Stimulated activated CD4-positive, alpha-beta T cell treated with anti-CD3 and anti-CD28 coated beads, Interleukin-4, amount 100 ng/mL, for 4 hours (primary cell): ENCODE results near the gene HSDL1.

Experiments
- DNase-seq, 2 experiments: peaks; one replicate each; pipeline ENCODE4 v3.0.0-alpha.2; 2020

The HSDL1 gene

GRCh38 chr16:84175350-84176081, 30.5 kb upstream of the HSDL1 start:
- peak; percentile 63 to 64 for DNase-seq

GRCh38 chr16:84174396-84174795, 29.4 kb upstream of the HSDL1 start:
- no peak for DNase-seq

GRCh38 chr16:84169765-84170310, 24.9 kb upstream of the HSDL1 start:
- DNase-seq, result no peak

GRCh38 chr16:84166796-84167695, 22.1 kb upstream of the HSDL1 start:
- DNase-seq, result no peak

GRCh38 chr16:84165746-84166145, 20.8 kb upstream of the HSDL1 start:
- no peak for DNase-seq

GRCh38 chr16:84161801-84162200, 16.8 kb upstream of the HSDL1 start:
- no peak for DNase-seq

- no peak for DNase-seq
These were observed 16.1 kb upstream of the HSDL1 start for GRCh38 chr16:84161037-84161436.

- no peak for DNase-seq
These were observed 14.8 kb upstream of the HSDL1 start for GRCh38 chr16:84159800-84160199.

- DNase-seq, result no peak
These were observed 14.0 kb upstream of the HSDL1 start for GRCh38 chr16:84159007-84159406.

GRCh38 chr16:84156342-84156784, 11.4 kb upstream of the HSDL1 start:
- DNase-seq, result no peak

GRCh38 chr16:84155771-84156170, 10.8 kb upstream of the HSDL1 start:
- no peak for DNase-seq

GRCh38 chr16:84155226-84155625, 10.2 kb upstream of the HSDL1 start:
- DNase-seq, result no peak

GRCh38 chr16:84153660-84154214, 8.8 kb upstream of the HSDL1 start:
- no peak for DNase-seq

- DNase-seq, result no peak
These were observed 5.9 kb upstream of the HSDL1 start for GRCh38 chr16:84150926-84151325.

GRCh38 chr16:84144209-84144858, 643 bp downstream of the HSDL1 start:
- DNase-seq, result peak; percentile 20 to 22

- no peak for DNase-seq
These were observed 1.2 kb downstream of the HSDL1 start for GRCh38 chr16:84143784-84144199.

- no peak for DNase-seq
These were observed 1.9 kb downstream of the HSDL1 start for GRCh38 chr16:84143081-84143480.

GRCh38 chr16:84141143-84141670, 3.8 kb downstream of the HSDL1 start:
- no peak for DNase-seq

GRCh38 chr16:84139628-84140258, 5.2 kb downstream of the HSDL1 start:
- no peak for DNase-seq

GRCh38 chr16:84138824-84139627, 6.0 kb downstream of the HSDL1 start:
- DNase-seq, result no peak

- no peak for DNase-seq
These were observed 6.5 kb downstream of the HSDL1 start for GRCh38 chr16:84138500-84138823.
